A549 (cell line): ENCODE data around the gene SUOX. TPM values are rescaled to one million over a fixed set of nuclear protein-coding genes. Genes with fewer than 3 reads are reported as not detected.

Source experiments
- ATAC-seq, 2 experiments: fragments of 200-7000 bp in 1 of 2; fragments of >200 bp in 1 of 2; cut with Nextera tagmentation in 1 of 2; cut with Tn5 transposase in 1 of 2; 3 replicates each; pipeline versions ENCODE4 v1.8.0 to v1.9.1; 2018 to 2020; ENCODE audit warnings: mild to moderate bottlenecking in 1 of 2, moderate library complexity in 1 of 2
- CTCF ChIA-PET: fragments of 300-600 bp; sonication (Branson Sonifier 250); formaldehyde crosslinking; extraction: SDS; loops from one replicate; lab custom pipeline; 2021; ENCODE audit warnings: antibody characterized with exemption, inconsistent platforms; lab: Yijun Ruan, JAX
- POLR2A ChIA-PET: fragments of 350-600 bp; formaldehyde crosslinking; extraction: SDS; loops from one replicate; lab custom pipeline; 2021; ENCODE audit warnings: antibody characterized with exemption, inconsistent platforms; lab: Yijun Ruan, JAX
- DNase-seq, 2 experiments: peaks; one replicate each; pipeline versions ENCODE4 v3.0.0 to v3.0.0-alpha.2; 2011 to 2016; ENCODE audit warnings: low read depth in 1 of 2, low spot score in 1 of 2
- FAIRE-seq: peaks from 2 replicates; lab custom pipeline; 2011; peaks lifted over from hg19 to GRCh38; lab: Jason Lieb, UNC
- H3K27ac ChIP-seq, 2 experiments: fragments of >200 bp; sonication (Bioruptor Twin); formaldehyde crosslinking; 3 replicates each; pipeline ENCODE4 v1.5.1; 2016 to 2017
- H3K4me1 ChIP-seq: fragments of >200 bp; sonication (Bioruptor Twin); formaldehyde crosslinking; 3 replicates; pipeline ENCODE4 v1.6.1; 2016
- H3K4me2 ChIP-seq: fragments of >200 bp; sonication (Bioruptor Twin); formaldehyde crosslinking; 3 replicates; pipeline ENCODE4 v1.6.1; 2016
- H3K4me3 ChIP-seq: fragments of >200 bp; sonication (Bioruptor Twin); formaldehyde crosslinking; 3 replicates; pipeline ENCODE4 v1.5.1; 2016
- H3K9me3 ChIP-seq: fragments of >200 bp; sonication (Bioruptor Twin); formaldehyde crosslinking; 3 replicates; pipeline ENCODE4 v1.6.1; 2016
- CBX2 ChIP-seq: fragments of 200-600 bp; sonication (generic); IDR thresholded peaks from 2 replicates; pipeline ENCODE4 v1.6.1; 2016; ENCODE audit warnings: low read depth, mild to moderate bottlenecking, borderline replicate concordance
- CBX8 ChIP-seq: fragments of 200-600 bp; sonication (generic); IDR thresholded peaks from 2 replicates; pipeline ENCODE4 v1.6.1; 2016
- CTCF ChIP-seq: fragments of >200 bp; sonication (Bioruptor Twin); formaldehyde crosslinking; IDR thresholded peaks from 3 replicates; pipeline ENCODE4 v1.5.1; 2016
- FOSB ChIP-seq: fragments of 250-450 bp; sonication (Bioruptor Pico); IDR thresholded peaks from 2 replicates; pipeline ENCODE4 v1.5.0; 2020; ENCODE audit warnings: mild to moderate bottlenecking, moderate library complexity
- HDAC2 ChIP-seq: fragments of 200-600 bp; sonication (generic); IDR thresholded peaks from 2 replicates; pipeline ENCODE4 v1.6.1; 2016
- HES2 ChIP-seq: fragments of >200 bp; sonication (Bioruptor Twin); formaldehyde crosslinking; IDR thresholded peaks from 2 replicates; pipeline ENCODE4 v1.6.1; 2016
- HMGXB4 ChIP-seq: fragments of 250-450 bp; sonication (Bioruptor Pico); IDR thresholded peaks from 2 replicates; pipeline ENCODE4 v1.5.0; 2021; ENCODE audit warnings: mild to moderate bottlenecking, moderate library complexity, borderline replicate concordance
- JUNB ChIP-seq: fragments of >200 bp; sonication (Bioruptor Twin); formaldehyde crosslinking; IDR thresholded peaks from 2 replicates; pipeline ENCODE4 v1.6.1; 2016
- MYC ChIP-seq: IDR thresholded peaks from 2 replicates; pipeline ENCODE4 v1.6.1; 2012; ENCODE audit warnings: mild to moderate bottlenecking, inconsistent platforms, low read length, improper control_type of control experiment, borderline replicate concordance
- PHF8 ChIP-seq: fragments of 200-600 bp; sonication (generic); IDR thresholded peaks from 2 replicates; pipeline ENCODE4 v1.6.1; 2016; ENCODE audit warnings: low read depth, mild to moderate bottlenecking, antibody characterized with exemption, moderate library complexity, borderline replicate concordance
- POLR2A ChIP-seq: IDR thresholded peaks from 2 replicates; pipeline ENCODE4 v1.6.1; 2012; ENCODE audit warnings: mild to moderate bottlenecking, low read length
- RAD21 ChIP-seq, 2 experiments: fragments of >200 bp in 1 of 2; sonication (Bioruptor Twin) in 1 of 2; formaldehyde crosslinking in 1 of 2; IDR thresholded peaks in 1 of 2; conservative IDR thresholded peaks in 1 of 2; 2 replicates in 1 of 2; 3 replicates in 1 of 2; pipeline ENCODE4 v1.6.1; 2012 to 2018; ENCODE audit warnings: inconsistent platforms in 1 of 2
- SMC3 ChIP-seq: fragments of >200 bp; sonication (Bioruptor Twin); formaldehyde crosslinking; IDR thresholded peaks from 3 replicates; pipeline ENCODE4 v1.6.1; 2018; ENCODE audit warnings: inconsistent platforms
- SREBF2 ChIP-seq: fragments of 450-650 bp; IDR thresholded peaks from 2 replicates; pipeline ENCODE4 v1.6.1; 2014; ENCODE audit warnings: mild to moderate bottlenecking, moderate library complexity
- TP53 ChIP-seq: fragments of 250-450 bp; sonication (Bioruptor Pico); IDR thresholded peaks from 2 replicates; pipeline ENCODE4 v1.5.0; 2021; ENCODE audit warnings: mild to moderate bottlenecking, moderate library complexity
- ZNF302 ChIP-seq: fragments of 250-450 bp; sonication (Bioruptor Pico); IDR thresholded peaks from 2 replicates; pipeline ENCODE4 v1.9.0; 2021; ENCODE audit warnings: inconsistent platforms, mild to moderate bottlenecking, moderate library complexity
- ZSCAN20 ChIP-seq: fragments of 250-450 bp; sonication (Bioruptor Pico); IDR thresholded peaks from 2 replicates; pipeline ENCODE4 v1.8.0; 2022; ENCODE audit warnings: mild to moderate bottlenecking, moderate library complexity
- WGBS: methylation state at CpG from one replicate; pipeline ENCODE4 v1.1.6; 2017; ENCODE audit errors: missing lambda C conversion rate; 5-methylcytosine and 5-hydroxymethylcytosine counted together
- polyA plus RNA-seq, 4 experiments: library from polyadenylated mRNA; depleted of rRNA in 3 of 4; stranded (reverse); fragments of >200 nt; fragmentation: RNase III in 1 of 4; extraction: RNeasy Plus Mini Kit Qiagen cat#74134 plus additional on column Dnase treatment in 1 of 4; gene quantifications; 2 replicates in 3 of 4; 3 replicates in 1 of 4; pipeline ENCODE4 v1.2.3, GENCODE V29; 2011 to 2017

Gene SUOX
- polyA plus RNA-seq, 2 of the 4 experiments (the other 2 are of a cell fraction) = 13.6 to 15.6 TPM

GRCh38 chr12:56028511-56029165 lies 31.6 kb downstream of the SUOX start:
- TF ChIP-seq JUNB = no peak
- no peak for TF ChIP-seq HES2
- no peak for TF ChIP-seq POLR2A
- no peaks in the 10 kb centered on the region for H3K9me3 ChIP-seq
- ChIA-PET POLR2A (interaction anchor here (0.7 kb wide), 1 partner anchor 210 kb away, joined by 4 read pairs; no protein-coding TSS in a partner anchor), CTCF (interaction anchor here (1.0 to 3.8 kb wide), 24 partner anchors 9 to 293 kb away, joined by 3 to 92 read pairs (median 6); partner anchors contain the start of genes IKZF4, RAB5B and SUOX)
- no peak for FAIRE-seq
- 52% methylated on average over 5 of the region's 5 CpGs for WGBS
- ATAC-seq = no peak; a peak in 1 of 6 replicates
- no peak for DNase-seq
- no peaks in the 10 kb centered on the region for H3K4me1 ChIP-seq
- H3K4me3 ChIP-seq = no peak overlapping the region
- H3K4me2 ChIP-seq = no peak overlapping the region
- no peak overlapping the region for H3K27ac ChIP-seq

GRCh38 chr12:56029166-56029519 lies 32.1 kb downstream of the SUOX start:
- Histone ChIP-seq H3K4me1 (no peaks in the 10 kb centered on the region), H3K9me3 (no peaks in the 10 kb centered on the region), H3K4me3 (no peak overlapping the region), H3K4me2 (no peak overlapping the region), H3K27ac (no peak overlapping the region)
- ChIA-PET CTCF (interaction anchor here (0.6 to 3.8 kb wide), 36 partner anchors 9 to 308 kb away, joined by 3 to 92 read pairs (median 4); partner anchors contain the start of genes IKZF4, RAB5B, SUOX and ZC3H10), POLR2A (interaction anchor here (1.3 kb wide), 1 partner anchor 32 kb away, joined by 4 read pairs; the partner anchor contains the start of gene SUOX)
- FAIRE-seq = no peak
- ATAC-seq = peak in 1 of 2 experiments; percentile 14; a peak in 2 of 6 replicates
- TF ChIP-seq ZNF302 (CRISPR knock-in tag) (no peak), FOSB (CRISPR knock-in tag) (no peak), CTCF (no peak), CBX8 (no peak), MYC (no peak), ZSCAN20 (CRISPR knock-in tag) (no peak), SREBF2 (no peak)
- no peak for DNase-seq

- Histone ChIP-seq H3K4me2 (no peak overlapping the region), H3K4me3 (no peak overlapping the region), H3K4me1 (no peaks in the 10 kb centered on the region), H3K9me3 (no peaks in the 10 kb centered on the region), H3K27ac (no peak overlapping the region)
- CTCF ChIA-PET = interaction anchor here (0.6 to 3.8 kb wide), 36 partner anchors 9 to 308 kb away, joined by 3 to 92 read pairs (median 4); partner anchors contain the start of genes IKZF4, RAB5B, SUOX and ZC3H10
- DNase-seq (peak; percentile 67 to 78), FAIRE-seq (peak; percentile 43), ATAC-seq (peak; percentile 89 to 96)
- WGBS = 72% methylated on average over 6 of the region's 6 CpGs
- POLR2A ChIA-PET = interaction anchor here (1.0 to 1.3 kb wide), 2 partner anchors 33 to 34 kb away, joined by 3 to 4 read pairs; partner anchors contain the start of gene SUOX
- TF ChIP-seq SMC3 (peak; percentile 80), HMGXB4 (CRISPR knock-in tag) (no peak), PHF8 (no peak), CTCF (peak; percentile 82), HDAC2 (no peak), RAD21 (conservative IDR thresholded peaks at IDR 0.05 in 1 of 2, IDR thresholded peaks at IDR 0.05 in 1 of 2) (peak; percentile 55 to 65; a peak in 4 of 5 replicates), TP53 (CRISPR knock-in tag) (no peak), ZNF302 (CRISPR knock-in tag) (no peak), JUNB (no peak), CBX2 (no peak)
Observed at GRCh38 chr12:56029666-56030293, 32.7 kb downstream of the SUOX start.
